GM23248 (cell line): ENCODE results near the gene DUSP22.
A peak's percentile ranks its signal among the peaks of the same experiment; 100 is the strongest.

Experiments used
- EZH2 ChIP-seq: fragments of 200-600 bp; sonication (generic); IDR thresholded peaks from 2 replicates; pipeline ENCODE4 v1.6.1; 2018; ENCODE audit warnings: antibody characterized with exemption, mild to moderate bottlenecking; ENCODE audit not compliant: insufficient read depth, poor library complexity, severe bottlenecking
- EZH2phosphoT487 ChIP-seq: fragments of 200-600 bp; sonication (generic); IDR thresholded peaks from 2 replicates; pipeline ENCODE4 v1.6.1; 2018; ENCODE audit warnings: antibody characterized with exemption, moderate library complexity, mild to moderate bottlenecking, low read depth; ENCODE audit not compliant: insufficient read depth

DNA sequence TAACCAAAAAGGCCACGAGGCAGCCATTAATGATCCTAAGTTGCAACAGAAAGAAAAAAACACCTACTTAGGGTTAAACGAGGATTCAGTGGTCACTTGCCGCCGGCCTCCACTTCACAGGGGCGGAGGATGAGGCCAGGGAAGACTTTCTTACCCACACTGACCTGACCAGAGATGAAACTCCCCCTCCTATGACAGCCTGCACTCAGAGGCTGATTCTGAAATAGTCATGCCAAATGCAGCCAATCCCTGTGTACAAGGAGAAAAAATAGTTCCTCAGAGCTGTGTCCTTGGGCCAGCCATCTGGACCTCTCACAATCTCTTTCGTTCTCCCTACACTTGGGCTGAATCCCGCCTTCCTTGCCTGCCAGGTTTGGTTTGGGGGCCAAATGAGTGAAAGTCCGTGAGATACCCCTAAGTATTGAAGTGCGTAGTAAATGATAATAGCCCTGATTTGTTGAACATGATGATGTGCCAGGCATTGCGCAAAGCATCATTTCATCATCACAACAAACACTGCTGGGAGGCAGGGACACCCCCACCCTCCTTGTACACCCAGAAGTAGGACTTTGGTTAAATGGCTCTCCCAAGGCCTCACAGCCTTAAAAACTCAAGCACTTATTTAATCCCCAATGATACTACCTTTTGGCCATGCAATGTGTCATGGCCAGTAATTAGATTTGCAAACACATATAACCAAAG is 96.1 kb downstream of the DUSP22 start:
- TF ChIP-seq EZH2, result peak; percentile 38
- no peak for TF ChIP-seq EZH2phosphoT487
